HCT116 (cell line): ENCODE data around the gene NOL3. TPM values are rescaled to one million over a fixed set of nuclear protein-coding genes. Genes with fewer than 3 reads are reported as not detected.

Experiments
- EGR1 ChIP-seq: IDR thresholded peaks from 2 replicates; pipeline ENCODE4 v1.6.1; 2012; ENCODE audit warnings: low read depth
- ELF1 ChIP-seq: IDR thresholded peaks from 2 replicates; pipeline ENCODE4 v1.6.1; 2012; ENCODE audit warnings: low read depth, borderline replicate concordance
- POLR2A ChIP-seq: IDR thresholded peaks from 2 replicates; pipeline ENCODE4 v1.7.0; 2011; ENCODE audit warnings: borderline replicate concordance; ENCODE audit not compliant: insufficient read depth, insufficient read length; ENCODE audit errors: extremely low read depth
- RAD21 ChIP-seq: IDR thresholded peaks from 2 replicates; pipeline ENCODE4 v1.6.1; 2012; ENCODE audit warnings: low read depth, mild to moderate bottlenecking
- SP1 ChIP-seq: IDR thresholded peaks from 2 replicates; pipeline ENCODE4 v1.6.1; 2012; ENCODE audit warnings: low read depth
- SRF ChIP-seq: IDR thresholded peaks from 2 replicates; pipeline ENCODE4 v1.6.1; 2012; ENCODE audit warnings: low read depth
- YY1 ChIP-seq: IDR thresholded peaks from 2 replicates; pipeline ENCODE4 v1.6.1; 2011; ENCODE audit warnings: low read length, low read depth, moderate library complexity, mild to moderate bottlenecking; ENCODE audit not compliant: insufficient replicate concordance; ENCODE audit errors: extremely low read depth
- total RNA-seq: library from RNA; stranded (reverse); gene quantifications from one replicate; pipeline ENCODE4 v1.2.1, GENCODE V29; 2021; ENCODE audit not compliant: unreplicated experiment
- TF ChIP-seq, protein P1 (sequence below): IDR thresholded peaks from 2 replicates; pipeline ENCODE4 v1.6.1; 2012
- TF ChIP-seq, protein P2 (sequence below): IDR thresholded peaks from 2 replicates; pipeline ENCODE4 v1.6.1; 2011; ENCODE audit warnings: mild to moderate bottlenecking, low read length, moderate library complexity; ENCODE audit not compliant: insufficient replicate concordance; ENCODE audit errors: extremely low read depth
- TF ChIP-seq, protein P3 (sequence below), 3 experiments: fragments of 200-600 bp in 1 of 3; sonication (generic) in 1 of 3; IDR thresholded peaks in 2 of 3; conservative IDR thresholded peaks in 1 of 3; 2 replicates each; pipeline ENCODE4 v1.5.1; 2012 to 2017; ENCODE audit warnings: low read depth in 2 of 3, low read length in 2 of 3, antibody characterized with exemption in 1 of 3, borderline replicate concordance in 1 of 3, control low read depth in 1 of 3, mild to moderate bottlenecking in 1 of 3, mixed read lengths in 1 of 3, mixed run types in 1 of 3, moderate library complexity in 1 of 3; ENCODE audit not compliant: insufficient read depth in 1 of 3

Gene NOL3
- total RNA-seq, 1 experiment from 2014 or later, result 54.0 TPM

DNA sequence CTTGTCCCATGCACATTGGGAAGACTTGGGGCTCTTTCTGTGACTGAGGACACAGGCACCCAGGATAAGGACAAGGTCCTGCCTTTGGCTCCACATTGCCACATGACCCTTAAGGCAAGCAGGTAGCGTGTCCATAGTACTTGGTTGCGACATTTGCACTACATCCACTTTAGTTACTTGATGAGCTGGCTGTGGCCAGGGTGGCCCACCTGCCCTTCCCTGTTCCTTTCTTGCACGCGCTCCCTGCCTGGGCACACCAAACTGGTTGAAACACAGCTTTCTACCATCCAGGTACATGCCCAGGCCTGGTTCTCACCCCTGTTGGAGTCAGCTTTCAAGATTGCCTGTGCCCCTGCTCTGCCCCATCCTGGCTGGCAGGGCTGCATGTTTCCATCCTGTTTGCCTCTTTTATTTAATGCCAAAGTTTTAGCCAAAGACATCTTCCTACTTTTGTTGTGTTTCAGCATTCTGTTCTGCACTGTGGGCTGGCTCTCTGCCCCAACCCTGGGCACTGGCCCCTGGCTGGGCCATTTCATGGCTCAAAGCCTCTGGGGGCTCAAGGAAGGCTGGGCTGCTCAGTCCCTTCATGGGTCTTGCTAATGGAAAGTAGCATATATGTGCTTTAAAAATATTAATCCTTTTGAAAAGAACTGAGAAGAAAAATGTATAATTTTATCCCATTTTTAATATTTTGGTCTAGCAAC is 22.7 kb upstream of the NOL3 start (continued):
- TF ChIP-seq SP1 (no peak), RAD21 (no peak), ELF1 (no peak), YY1 (no peak), SRF (no peak), EGR1 (no peak), POLR2A (no peak)
- TF ChIP-seq, protein P1, sequence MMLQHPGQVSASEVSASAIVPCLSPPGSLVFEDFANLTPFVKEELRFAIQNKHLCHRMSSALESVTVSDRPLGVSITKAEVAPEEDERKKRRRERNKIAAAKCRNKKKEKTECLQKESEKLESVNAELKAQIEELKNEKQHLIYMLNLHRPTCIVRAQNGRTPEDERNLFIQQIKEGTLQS, result no peak
- TF ChIP-seq, protein P2, sequence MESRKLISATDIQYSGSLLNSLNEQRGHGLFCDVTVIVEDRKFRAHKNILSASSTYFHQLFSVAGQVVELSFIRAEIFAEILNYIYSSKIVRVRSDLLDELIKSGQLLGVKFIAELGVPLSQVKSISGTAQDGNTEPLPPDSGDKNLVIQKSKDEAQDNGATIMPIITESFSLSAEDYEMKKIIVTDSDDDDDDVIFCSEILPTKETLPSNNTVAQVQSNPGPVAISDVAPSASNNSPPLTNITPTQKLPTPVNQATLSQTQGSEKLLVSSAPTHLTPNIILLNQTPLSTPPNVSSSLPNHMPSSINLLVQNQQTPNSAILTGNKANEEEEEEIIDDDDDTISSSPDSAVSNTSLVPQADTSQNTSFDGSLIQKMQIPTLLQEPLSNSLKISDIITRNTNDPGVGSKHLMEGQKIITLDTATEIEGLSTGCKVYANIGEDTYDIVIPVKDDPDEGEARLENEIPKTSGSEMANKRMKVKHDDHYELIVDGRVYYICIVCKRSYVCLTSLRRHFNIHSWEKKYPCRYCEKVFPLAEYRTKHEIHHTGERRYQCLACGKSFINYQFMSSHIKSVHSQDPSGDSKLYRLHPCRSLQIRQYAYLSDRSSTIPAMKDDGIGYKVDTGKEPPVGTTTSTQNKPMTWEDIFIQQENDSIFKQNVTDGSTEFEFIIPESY, result no peak
- TF ChIP-seq, protein P3, sequence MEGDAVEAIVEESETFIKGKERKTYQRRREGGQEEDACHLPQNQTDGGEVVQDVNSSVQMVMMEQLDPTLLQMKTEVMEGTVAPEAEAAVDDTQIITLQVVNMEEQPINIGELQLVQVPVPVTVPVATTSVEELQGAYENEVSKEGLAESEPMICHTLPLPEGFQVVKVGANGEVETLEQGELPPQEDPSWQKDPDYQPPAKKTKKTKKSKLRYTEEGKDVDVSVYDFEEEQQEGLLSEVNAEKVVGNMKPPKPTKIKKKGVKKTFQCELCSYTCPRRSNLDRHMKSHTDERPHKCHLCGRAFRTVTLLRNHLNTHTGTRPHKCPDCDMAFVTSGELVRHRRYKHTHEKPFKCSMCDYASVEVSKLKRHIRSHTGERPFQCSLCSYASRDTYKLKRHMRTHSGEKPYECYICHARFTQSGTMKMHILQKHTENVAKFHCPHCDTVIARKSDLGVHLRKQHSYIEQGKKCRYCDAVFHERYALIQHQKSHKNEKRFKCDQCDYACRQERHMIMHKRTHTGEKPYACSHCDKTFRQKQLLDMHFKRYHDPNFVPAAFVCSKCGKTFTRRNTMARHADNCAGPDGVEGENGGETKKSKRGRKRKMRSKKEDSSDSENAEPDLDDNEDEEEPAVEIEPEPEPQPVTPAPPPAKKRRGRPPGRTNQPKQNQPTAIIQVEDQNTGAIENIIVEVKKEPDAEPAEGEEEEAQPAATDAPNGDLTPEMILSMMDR (IDR thresholded peaks at IDR 0.05 in 2 of 3, conservative IDR thresholded peaks at IDR 0.05 in 1 of 3; ENCODE audit: borderline replicate concordance in 1 of 3, insufficient read depth in 1 of 3, low read depth in 2 of 3, low read length in 2 of 3), result no peak
